Stimulated activated CD4-positive, alpha-beta T cell treated with anti-CD3 and anti-CD28 coated beads, TNF-alpha, amount 100 ng/mL, for 48 hours (primary cell): ENCODE measurements around the gene MAN2A1.

Experiments
- DNase-seq, 3 donors: peaks; one replicate each; pipeline ENCODE4 v3.0.0-alpha.2; 2020; ENCODE audit warnings: low read depth in 3 of 3

Gene MAN2A1

DNA sequence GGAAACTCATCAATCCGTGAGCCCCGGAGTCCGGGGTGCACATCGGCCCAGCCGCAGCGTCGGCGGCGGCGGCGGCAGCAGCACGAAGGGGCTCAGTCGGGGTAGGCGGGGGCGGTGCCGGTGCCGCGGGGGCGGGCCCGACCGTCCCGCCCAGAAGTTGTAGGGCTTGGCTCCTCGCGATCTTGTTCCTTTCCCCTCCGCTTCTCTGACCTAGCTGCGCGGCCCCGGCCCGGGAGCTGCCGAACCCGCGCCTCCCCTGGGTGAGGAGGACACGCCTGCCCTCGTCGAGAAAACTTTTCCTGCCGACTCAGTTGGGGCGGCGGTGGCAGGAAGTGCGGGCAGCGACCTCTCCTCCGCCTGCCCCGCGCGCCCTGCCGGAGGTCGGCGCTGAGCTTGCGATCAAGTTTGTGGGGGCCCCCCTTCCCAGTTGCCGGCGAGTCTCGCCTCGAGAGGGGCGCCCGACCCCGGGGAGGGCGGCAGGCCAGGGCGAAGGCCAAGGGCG is at the start of gene MAN2A1:
Gene MAN2A1 (plus strand): TSS at position 188 of the 502 bp plus-strand sequence. CDS start 491 bp downstream, outside the sequence.
- DNase-seq, result peak; percentile 50 to 64 (median 50)

DNA sequence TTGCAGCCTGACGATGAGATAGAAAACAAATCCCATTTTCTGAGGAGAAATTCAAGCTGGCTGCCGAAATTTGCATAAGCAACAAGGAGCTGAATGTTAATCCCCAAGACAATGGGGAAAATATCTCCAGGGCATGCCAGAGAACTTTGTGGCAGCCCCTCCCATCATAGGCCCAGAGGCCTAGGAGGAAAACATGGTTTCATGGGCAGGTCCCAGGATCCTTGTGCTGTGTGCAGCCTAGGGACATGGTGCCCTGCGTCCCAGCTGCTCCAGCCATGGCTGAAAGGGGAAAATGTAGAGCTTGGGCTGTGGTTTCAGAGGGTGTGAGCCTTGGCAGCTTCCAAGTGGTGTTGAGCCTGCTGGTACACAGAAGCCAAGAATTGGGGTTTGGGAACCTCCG is 48.8 kb upstream of the MAN2A1 start:
- no peak for DNase-seq

DNA sequence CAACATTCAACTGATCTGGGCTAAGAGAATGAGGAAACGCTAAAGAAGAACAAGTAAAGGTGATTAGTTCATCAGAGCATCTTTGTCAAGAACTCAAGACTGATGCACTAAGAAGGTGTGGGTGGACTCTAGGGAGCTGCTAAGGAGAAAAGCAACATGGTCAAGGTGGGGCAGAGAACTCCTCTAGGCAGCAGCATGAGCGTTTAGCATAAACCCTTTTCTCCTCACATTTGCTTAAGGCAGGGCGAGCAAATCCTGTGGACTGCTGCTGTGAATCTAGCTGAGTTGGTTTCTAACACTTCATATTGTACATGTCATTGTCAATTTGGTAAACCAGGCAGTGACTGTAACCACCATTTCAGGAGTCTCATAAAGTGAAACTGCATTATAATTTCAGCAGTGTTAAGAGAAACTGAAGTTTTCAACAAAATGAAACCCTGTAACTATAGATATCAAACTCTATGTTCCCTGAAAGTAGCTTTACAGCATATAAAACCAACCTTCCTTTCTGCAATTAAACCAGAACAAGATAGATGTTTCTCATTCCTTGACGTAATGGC is 45.9 kb upstream of the MAN2A1 start:
- DNase-seq, result no peak

GRCh38 chr5:109644829-109645228 is 44.9 kb upstream of the MAN2A1 start:
- DNase-seq, result no peak

DNA sequence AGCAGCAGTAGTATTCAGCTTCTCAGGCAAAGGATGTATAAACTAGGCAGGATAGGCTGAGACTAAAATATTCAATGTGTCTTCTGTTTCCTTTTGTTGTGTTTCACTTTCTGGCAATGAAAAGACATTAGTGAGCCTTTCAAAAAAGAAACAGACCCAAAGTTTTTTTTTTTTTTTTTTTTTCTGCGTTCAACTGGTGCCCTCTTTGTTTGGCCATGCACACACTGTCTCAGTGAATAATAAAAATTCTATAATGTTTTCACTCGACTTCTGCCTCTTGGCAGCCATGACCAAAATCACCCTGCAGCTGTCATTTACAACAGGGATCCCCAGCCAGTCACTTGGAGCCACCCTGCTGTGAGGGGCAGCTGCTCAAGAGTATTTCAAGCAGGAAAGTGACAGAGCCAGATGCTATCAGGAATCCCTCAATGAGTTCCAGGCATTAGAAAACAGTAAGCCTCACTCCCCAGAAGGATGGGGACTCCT is 44.0 kb upstream of the MAN2A1 start:
- DNase-seq, result no peak

DNA sequence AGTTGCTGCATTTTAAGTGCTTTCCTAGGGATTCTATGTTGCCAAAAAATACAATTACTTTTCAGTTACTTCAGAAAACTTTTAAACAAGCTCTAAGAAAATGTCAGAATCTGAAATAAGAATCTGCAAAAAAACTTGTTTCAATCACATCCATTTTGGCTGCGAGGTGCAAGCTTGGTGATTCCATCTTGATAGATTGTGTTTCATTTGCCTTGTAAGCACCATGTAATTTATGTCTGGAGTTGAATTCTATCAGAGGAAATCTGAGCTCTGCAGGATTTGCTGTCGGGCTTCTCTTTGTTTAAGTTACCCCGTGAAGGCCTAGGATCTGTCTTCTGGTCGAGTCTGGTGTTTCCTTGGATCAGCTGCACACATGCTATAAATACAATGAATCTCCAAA is 40.4 kb upstream of the MAN2A1 start:
- no peak for DNase-seq

- DNase-seq, result no peak
Measured at GRCh38 chr5:109650493-109650892, 39.2 kb upstream of the MAN2A1 start.

DNA sequence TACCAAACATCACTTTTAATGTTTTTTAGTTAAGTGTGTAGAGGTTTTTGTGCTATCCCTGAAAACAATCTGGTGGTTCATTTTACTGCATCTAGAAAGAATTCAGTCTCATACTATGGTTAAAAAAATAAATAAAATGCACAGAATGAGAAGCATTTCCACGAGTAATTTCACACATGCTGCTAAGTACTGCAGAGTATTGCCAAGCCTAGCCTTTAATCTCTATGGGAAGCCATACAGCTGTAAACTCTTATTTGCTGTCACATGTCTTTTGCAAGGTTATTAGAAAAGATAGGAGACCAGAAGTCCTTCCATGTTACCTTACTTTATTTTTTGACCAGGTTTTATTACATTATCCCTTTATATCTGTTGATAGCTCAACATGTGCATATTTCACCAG is 37.6 kb upstream of the MAN2A1 start:
- DNase-seq, result no peak

- no peak for DNase-seq
Measured at GRCh38 chr5:109653042-109653441, 36.7 kb upstream of the MAN2A1 start.

GRCh38 chr5:109653561-109654239 is 36.0 kb upstream of the MAN2A1 start:
- DNase-seq, result no peak

- no peak for DNase-seq
Measured at GRCh38 chr5:109654455-109654854, 35.3 kb upstream of the MAN2A1 start.

DNA sequence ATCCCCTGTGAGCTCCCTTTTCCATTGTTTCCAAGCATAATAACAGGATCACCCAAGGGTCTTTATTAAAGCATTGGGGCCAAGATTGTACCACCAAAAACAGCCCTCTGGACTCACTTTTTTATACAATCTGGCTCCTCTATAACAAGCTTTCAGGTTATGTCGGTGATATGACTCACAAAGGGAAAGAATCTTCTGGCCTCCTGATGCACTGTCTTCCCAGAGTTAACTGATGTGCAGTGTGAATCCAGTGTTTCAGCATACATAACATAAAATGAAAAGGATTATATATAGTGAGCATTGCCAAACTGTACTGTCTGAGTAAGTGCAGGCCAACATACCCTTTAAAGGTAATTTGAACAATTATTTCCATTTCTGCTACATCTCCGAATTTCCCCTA is 33.9 kb upstream of the MAN2A1 start:
- no peak for DNase-seq

DNA sequence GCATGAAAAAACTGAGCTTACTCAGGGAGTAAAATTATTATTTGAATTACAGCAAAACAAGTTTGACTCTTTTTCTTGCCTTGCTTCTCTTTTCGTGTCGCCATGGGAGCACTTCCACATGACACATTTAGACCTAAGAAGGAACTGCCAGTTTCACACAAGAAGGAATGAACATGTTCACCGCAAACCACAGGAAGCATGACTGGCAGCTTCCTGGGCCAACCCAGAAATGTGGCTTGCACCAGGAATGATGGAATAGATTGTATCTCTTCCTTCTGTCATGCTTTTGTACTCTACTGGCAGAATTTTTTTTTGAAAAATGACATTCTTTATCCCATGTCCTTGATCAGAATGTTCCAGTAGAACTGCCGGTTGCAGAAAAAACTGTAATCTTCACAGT is 32.9 kb upstream of the MAN2A1 start:
- peak; percentile 12 to 32 (median 25) for DNase-seq

DNA sequence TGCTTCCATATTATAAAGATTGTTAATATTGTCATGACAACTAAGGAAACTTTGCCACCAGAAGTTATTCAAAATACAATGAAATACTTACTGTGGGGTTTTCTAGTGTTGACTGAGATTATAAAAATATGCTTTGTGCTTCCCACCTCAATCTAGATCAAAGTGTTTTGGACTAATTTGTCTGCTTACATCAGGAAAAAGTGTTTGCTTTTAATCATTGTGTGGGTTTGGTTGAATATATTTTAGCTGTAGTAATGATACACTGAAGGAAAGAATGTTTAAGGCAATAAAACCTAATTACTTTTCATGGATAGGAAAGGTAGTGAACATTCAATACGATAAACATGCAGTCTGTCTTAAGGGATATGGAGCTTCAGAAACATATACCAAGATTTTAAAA is 29.8 kb upstream of the MAN2A1 start:
- no peak for DNase-seq

DNA sequence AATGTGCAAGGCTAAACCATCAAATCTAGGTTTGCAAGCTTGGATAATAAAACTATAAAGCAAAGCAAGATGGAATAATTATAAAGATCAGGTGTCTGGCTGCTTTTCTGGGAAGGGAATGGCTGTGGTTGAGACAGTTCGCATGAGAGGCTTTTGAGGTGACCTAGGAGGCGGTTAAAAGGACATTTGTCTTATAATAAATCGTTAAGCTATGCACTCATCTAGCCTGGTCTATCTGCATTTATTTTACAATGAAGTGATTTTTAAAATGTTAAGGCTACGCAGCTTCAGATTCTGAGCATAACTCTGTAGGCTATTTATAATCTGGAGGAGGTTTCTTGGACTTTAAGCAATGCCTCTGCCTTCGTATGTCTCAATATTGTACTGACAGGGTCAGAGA is 29.4 kb upstream of the MAN2A1 start:
- no peak for DNase-seq

DNA sequence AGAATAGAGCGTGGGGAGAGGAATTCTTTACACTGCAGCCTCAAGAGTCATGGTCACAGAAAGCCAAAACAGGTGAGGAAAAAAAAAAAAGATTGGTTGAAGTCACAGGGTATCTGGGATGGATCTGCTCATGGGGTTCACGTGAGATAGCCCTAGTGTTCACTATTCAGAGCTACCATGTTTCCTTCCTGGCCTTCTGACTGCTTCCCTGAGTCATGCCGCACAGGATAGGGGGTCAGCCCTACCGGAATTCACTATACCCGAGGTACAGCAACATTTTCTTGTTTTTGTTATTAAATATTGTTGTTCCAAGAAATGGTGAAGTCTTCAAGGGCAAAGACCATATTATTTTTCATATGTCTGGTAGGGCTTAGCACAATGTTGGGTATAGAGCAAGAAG is 21.5 kb upstream of the MAN2A1 start:
- no peak for DNase-seq

- DNase-seq, result no peak
Measured at GRCh38 chr5:109668668-109669422, 20.9 kb upstream of the MAN2A1 start.

GRCh38 chr5:109669991-109670706 is 19.6 kb upstream of the MAN2A1 start:
- DNase-seq, result no peak

GRCh38 chr5:109671136-109671535 is 18.6 kb upstream of the MAN2A1 start:
- DNase-seq, result no peak

DNA sequence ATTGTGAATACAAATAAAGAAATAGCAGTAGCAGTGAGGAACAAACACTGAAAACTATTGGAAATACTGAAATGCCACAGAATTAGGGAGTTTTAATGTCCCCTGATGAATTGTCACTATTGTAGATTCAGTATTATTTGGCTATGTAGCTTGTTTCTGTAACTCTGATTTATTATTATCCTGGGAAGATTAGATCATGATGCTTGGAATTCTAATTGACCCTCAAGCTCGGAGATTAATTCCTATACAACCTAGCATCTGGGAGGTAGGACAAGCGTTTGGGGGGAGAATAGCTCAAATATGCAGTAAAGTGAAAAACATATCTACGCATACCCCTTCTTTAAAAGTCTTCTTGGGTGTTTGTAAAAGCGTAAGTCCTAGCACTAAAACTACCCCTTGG is 15.1 kb upstream of the MAN2A1 start:
- no peak for DNase-seq

- no peak for DNase-seq
Measured at GRCh38 chr5:109676920-109677319, 12.8 kb upstream of the MAN2A1 start.

DNA sequence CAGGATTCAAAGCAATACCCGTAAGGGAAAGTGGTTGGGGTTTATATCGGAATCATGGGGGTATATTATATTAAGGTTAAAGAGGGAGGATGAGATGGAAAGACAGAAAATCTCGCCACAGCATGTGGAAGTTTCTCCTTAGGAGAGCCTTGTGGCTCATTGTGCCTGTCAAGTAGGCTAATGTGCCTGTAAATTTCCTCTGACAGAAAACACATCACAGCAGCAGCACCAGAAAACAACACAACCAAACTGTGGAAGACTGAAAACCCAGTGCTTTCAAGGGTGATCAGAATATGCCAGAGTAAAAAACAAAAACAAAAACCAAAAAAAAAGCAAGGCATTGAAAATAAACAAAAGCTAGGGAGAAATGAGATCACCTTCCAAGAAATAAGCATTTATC is 11.3 kb upstream of the MAN2A1 start:
- no peak for DNase-seq
